HG02840 (cell line): ENCODE data around the gene COL12A1.

Experiments
- ATAC-seq: cut with Tn5 transposase; IDR thresholded peaks from one replicate; pipeline ENCODE4 v1.9.1; 2021; ENCODE audit warnings: mild to moderate bottlenecking, moderate library complexity, moderate number of reproducible peaks; ENCODE audit not compliant: unreplicated experiment, low FRiP score

Gene COL12A1

DNA sequence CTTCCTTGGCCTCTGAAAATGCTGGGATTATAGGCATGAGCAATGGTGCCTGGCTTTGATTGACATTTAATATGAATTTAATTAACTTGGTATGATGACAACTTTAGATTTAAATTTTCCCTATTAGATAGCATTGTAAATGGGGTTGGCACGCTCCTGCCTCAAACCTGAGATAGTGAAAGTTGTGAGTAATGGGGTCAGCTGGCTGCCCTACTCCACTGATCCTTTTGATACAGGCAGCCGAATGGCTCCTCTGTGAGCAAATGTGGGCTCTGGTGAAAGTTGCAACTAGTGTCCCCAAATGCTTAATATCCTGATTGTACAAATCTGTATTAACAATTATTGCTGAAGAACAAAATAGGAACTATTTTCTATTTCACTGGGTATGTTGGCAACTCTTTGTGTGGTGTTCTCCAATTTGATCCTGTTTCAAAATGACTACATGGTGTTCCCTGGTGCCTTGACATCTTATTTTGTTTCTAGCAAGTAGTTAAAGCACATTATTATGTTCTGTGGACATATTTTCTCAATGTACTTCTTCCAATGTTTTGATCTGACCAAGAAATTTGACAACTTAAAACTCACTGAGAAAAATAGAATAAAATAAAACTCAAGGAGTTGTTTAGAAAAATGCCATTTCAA, 97.4 kb downstream of the COL12A1 start:
- ATAC-seq = no peak

DNA sequence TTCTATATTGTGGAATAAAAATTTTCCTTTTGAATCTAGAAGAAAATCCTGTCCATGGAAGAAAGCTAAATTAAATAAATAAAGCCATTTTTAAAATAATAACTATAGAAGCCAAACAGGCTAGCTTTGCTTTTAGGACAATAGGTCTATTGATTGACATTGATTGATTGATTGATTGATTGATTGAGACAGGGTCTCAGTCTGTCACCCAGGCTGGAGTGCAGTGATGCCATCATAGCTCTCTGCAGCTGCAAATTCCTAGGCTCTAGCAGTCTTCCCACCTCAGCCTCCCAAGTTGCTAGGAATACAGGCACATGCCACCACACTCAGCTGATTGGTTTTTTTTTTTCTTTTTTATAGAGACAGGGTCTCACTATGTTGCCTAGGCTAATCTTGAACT, 97.9 kb downstream of the COL12A1 start:
- no peak for ATAC-seq

DNA sequence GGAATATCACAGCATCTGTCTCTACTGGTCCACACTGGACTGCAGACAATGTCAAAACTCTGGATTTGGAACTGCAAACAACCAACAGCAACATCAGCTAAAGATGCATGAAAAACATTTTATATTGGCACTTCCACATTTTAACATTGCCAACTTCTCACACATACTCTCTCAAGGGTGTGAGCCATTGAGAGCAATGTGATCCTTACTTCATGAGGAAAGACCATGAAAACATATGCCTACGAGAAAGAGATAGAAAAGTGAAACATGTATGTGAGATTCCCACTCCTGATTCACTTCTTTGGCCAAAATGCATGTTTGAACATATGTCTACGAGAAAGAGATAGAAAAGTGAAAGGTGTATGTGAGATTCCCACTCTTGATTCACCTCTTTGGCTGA, 99.4 kb downstream of the COL12A1 start:
- no peak for ATAC-seq

DNA sequence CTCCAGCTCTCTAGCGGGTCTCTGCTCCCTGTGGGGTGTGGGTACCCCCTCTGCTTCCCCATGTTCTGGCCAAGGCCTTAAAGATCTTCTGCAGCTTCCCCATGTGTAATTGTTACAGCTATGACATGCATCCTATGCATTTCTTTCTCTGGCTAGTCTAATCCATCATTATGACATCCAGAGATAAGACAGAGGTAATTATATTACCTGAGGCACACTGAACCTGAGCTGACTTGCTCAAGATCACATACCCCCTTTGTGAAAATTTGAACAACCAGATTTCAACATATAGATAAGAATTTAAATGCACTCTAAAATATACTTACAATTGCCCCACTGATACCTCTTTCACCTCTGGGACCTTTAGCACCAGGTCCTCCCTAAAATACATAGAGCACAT, 102.4 kb downstream of the COL12A1 start:
- no peak for ATAC-seq

DNA sequence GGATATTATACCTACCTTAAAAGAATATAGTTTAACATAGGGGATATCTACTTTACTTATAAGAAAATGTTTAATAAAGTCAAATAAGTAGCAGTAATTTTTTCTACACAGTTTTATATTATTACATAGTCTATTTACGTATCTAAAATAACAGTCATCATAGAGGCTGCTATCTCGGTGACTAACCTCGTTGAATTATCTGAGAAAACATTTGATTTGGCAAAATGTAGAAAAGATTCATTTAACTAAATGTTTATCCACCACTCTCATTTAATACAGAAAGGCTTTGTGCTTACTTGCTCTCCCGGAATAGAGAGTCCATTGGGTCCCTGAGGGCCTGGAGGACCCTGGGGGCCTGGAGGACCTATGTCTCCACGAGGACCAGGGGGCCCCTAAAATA, 103.6 kb downstream of the COL12A1 start:
- no peak for ATAC-seq

DNA sequence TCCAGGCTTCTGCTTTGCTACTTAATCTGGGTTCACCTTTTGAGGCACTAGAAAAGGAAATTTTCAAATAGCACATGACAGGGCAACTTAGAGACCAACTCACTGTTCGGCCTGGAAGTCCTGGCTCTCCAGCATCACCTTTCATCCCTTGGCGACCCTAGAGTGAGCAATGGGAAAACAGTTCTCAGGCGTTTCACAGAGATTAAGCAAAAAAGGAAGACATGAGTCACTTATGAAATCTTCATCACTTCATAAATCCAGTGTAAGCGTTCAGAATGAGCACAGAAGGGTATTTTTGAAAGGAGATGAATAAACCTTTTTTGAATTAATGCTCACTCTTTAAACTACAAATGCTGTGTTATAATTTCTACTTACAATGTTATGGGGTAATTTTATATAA, 104.0 kb downstream of the COL12A1 start:
- no peak for ATAC-seq

DNA sequence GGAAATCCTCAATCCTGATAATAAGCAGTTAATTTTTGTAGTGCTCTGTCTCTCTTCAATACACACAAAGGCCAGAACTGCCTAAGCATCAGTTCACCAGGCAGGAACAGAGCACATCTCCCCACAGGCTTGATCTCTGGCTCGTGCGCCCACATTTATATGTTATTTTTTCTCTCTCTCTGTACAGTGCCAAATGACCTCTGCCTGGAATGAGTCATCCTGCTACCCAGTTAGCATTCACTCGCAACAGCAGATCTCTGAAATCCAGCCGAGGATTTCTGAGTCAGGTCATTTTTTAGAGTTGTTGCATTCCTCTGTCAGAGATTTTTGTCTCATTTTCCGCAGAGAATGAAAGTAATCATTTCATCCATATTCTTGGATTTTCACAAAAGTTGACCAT, 107.1 kb downstream of the COL12A1 start:
- no peak for ATAC-seq

DNA sequence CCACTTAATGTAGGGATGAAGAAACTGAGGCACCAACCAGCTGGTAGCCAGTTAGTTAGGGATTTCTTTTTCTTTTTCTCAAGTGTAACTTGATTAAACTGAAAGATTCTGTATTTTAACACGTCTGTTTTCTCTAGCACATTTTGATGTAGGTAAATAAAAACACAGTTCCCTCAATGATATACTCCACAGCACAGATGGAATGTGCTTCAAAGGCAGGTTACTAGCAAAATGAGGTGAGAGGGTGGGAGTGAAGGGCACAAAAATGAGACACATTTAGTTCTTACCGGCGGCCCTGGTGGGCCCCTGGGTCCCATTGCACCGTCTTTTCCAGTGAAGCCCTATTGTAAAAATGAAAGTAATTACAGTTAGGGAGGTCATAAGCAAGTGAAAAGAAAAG, 108.9 kb downstream of the COL12A1 start:
- no peak for ATAC-seq

DNA sequence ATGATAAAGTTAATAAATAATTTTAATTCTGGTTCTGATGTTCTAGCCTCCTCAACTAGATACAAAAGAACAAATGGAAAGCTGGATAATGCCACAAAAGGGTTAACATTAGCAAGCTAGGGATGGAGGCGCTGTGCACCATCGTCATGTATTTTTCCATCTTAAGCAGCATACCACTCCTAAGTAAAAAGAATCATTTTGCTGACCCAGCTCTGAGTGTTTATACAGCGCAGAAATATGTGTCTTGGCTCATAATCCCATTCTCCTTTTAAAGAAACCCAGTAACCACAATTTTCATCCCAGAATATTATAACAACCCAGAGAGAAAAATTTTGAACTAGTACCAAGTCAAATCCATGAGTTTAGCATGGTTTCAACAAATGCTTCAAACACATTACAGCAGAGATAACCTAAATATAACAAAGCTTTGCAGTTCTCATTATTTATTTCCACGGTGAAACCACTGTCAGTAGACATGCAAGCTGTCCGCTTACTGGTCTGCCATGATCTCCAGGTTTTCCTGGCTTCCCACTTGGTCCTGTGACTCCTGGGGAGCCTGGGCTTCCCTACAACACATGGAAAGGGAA, 111.1 kb downstream of the COL12A1 start:
- ATAC-seq = no peak

DNA sequence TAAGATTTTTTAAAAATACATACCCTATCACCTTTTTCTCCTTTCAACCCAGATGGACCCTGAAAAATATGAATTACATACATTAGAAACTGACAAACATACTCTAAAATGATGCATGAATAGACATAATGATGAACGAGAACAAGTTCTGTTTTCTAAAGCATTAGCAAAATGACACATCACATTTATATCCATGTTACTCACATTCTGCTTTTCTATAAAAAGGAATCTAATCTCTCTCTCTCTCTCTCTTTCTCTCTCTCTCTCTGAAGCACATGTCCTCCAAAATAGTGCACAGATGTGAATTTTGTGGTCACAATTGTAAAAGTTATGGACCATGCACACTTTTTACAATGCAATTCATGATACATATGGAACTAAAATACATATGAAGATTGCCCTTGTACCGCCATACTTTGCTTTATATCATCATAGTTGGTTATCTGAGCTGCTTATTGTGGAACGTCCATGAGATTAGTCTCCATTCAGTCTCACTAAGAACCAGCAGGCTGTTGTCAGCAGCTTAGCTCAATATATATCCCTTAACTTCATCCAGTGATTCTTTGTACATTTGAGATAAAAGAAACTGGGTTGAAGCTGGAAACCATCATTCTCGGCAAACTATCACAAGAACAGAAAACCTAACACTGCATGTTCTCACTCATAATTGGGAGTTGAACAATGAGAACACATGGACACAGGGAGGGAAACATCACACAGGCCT, 114.2 kb downstream of the COL12A1 start:
- ATAC-seq = no peak

DNA sequence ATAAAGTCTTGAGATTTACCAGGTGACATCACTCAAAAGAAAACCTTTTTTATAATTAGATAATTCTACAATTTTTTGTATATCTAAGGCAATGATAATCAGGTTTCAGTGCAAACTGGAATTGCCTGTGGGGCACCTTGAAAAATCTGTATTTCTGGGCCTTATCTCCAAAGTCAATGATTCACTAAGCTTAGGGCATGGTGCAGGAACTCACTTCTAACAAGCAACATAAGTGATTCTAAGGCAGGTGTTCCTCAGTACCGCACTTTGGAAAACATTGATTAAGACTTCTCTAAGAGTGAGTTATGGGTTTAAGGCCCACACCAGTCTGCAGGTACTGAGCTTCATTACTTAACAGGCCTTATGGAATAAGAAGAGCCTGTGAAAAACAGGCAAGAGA, 115.3 kb downstream of the COL12A1 start:
- ATAC-seq = no peak

DNA sequence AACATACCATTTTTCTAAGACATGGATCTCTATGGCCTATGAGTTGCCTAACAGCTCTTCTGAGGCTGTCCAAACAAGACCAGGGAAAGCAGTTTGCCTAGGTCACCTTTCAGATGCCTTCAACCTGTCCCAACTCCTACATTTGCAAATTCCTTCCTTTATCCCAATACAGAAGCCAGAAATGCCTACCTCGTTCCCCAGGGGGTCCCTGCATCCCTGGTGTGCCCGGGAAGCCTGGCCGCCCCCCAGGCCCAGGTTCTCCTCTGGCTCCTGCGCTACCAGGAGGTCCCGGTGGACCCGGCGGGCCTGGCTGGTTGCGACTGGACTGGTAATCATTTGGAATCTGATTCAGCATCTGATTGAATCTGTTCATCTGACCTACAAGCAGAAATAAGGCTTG, 115.9 kb downstream of the COL12A1 start:
- ATAC-seq = no peak

DNA sequence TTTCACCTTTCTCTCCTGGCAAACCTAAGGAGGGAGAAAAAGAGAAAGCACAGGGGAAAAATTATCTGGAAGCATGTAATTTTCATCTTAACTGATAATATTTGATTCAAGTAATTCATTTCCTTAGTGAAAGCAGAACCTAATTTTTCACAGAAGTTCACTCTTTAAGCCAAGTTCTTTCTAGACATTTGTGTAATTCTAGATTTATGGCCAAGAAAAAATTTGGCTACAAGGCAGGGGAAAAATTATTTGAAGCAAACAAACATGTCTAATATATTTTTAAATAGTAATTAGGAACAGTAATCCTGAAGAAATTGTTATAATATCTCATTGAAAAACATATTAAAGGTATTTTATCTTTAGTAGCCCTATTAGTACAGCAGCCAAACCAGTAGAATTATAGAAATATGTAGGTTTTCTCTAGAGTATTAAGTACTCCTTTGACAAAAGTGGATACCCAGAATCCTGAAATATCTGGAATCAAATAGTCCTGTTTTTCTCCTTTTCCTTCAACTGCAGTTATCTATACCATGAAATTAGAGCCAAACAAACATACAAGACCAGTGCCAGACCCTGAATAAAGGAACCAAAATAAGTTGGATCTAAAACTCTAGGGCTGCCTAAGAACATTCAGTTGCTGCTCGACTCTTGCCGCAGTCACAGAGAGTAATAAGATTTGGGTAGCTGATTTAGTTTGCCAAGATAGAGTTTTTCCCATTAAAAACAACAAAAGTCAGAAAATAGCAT, 116.5 kb downstream of the COL12A1 start:
- ATAC-seq = no peak

DNA sequence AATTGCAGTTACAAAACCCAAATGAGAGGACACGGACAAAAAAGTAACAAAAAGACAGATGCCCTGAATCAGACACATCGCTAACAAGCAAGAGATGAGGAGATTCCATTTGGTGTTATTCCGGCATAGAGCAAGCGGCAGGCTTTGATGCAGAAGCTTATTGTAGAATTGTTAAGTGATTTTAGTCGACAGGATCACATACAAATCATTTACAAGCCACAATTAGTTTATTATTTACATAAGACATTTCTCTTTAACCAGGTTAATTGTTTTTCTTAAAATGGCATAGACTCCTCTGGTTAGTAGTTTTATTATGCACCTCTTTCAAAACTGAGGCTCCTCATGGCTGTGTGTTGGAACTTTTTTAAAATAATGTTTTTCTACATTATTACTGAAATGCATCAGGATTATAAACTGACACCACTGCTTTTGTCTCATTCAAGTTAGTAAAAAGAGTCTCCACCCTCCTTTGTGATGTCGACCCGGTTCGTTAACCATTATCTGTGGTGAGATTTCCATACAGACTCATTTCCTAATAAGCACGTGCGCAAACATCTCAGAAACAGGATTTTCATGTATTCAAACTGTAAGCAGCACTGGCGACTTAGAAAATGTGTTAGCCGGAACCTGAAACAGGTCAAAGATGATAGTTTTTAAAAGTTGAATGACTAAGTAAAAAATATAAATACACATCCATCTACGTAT, 119.8 kb downstream of the COL12A1 start:
- ATAC-seq = no peak

DNA sequence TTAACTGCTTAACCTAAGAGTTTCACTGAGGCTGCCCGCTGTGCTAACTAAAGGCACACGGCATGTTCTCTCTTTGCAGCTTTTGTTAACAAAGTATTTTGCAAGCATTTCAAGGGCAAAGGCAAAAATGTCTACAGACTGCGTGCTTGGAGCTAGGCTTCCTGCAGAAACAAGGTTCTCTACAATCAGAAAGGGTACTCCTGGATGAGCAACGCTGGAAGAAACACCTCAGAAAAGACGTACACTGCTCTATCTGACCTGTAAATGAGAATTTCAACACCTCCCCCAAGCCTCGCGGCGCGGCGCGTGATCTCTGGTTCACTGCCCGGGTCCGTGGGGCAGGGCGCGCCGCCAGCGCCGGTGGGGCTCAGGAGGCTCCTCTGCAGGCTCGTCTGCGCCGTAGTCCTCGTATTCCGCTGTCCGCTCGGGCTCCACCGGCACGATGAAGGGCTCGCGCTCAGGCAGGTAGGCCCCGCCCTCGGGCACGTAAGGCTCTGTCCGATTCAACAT, 120.9 kb downstream of the COL12A1 start:
- ATAC-seq = no peak

DNA sequence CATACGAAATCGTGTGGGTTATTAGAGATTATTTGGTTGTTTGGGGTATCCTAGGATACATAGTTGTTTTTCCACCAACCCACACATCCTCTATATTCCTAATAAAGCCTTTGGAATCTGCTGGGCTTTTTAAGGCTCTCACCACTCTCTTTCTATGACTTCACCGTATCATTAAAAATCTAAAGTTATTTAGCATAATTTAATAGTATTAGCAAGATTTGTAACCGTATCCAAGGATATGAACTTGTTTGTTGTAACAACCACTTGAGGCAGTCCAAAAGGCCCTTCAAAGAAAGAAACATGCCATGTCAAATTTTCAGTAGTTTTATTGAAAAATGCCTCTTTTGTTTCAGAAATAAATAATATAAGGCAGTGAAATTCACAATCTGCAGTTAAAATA, 121.8 kb downstream of the COL12A1 start:
- ATAC-seq = no peak

DNA sequence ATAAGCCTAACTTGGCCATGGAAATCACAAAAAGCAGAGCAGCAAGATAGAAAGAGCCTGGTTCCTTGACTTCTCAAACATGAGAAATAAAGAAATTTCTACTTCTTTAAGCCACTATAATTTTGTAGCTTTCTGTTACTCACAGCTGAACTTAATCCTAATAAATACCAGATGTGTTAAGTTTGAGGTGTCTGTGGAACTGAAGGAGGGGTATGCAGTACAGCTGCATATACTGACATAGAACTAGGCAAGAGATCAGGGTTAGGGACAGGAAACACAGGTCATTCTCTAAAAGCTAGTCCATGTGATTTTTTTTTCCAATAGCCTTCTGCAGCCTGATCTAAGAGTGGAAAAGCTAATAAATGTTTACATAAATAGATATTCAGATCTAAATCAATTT, 123.9 kb downstream of the COL12A1 start:
- ATAC-seq = no peak

DNA sequence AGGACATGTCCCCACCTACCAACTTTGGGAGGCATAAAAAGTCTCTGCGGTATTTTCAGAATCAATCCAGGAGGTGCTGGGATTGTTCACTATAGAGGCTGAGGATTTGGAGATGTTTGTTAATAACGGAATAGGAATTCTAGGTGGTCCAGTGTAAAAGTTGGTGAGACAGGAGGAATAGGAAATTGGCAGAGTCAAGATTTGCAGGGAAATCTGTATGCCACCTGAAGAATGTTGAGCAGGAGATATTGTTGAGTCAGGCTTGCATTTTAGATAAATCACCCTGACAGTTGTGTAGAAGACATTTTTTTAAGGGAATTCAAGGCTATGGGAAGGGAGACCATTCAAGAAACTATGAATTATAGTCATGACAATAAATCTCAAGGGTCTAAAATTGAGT, 124.8 kb downstream of the COL12A1 start:
- no peak for ATAC-seq

DNA sequence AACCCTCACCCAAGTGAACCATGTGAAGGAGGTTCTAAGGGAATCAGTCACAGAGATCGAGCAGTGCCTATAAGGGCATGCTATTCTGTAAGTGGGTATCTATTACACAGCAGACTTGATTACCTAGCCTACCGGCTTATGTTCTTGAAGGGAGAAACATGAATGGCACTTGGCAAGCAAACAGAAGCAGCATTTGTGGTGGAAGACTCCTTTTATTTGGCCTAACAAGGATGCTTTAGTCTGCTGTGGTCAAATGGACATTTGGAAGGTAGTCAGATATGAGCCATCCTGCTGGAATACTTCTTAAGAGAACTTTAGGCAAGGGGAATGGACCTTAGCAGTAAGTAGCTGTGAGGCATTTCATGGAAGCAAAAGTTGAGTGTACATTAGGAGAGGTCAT, 126.3 kb downstream of the COL12A1 start:
- no peak for ATAC-seq

DNA sequence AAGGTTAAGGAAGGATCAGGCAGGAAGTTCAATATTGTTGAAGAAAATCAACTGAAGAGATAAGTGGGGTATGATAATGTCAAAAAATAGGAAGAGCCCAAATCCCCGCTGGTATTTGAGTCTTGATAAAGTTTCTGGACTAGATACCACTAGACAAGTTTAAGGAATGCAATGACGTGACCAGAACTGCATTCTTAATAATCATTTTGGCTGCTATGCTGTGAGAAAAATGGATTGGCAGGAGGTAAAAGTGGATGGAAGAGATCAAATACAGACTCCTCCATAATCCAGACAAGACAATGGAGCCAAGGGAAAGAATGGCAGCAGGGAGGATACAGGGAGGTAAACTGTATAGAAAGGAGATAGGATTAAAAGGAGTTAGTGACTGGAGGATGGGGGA, 128.2 kb downstream of the COL12A1 start:
- no peak for ATAC-seq

DNA sequence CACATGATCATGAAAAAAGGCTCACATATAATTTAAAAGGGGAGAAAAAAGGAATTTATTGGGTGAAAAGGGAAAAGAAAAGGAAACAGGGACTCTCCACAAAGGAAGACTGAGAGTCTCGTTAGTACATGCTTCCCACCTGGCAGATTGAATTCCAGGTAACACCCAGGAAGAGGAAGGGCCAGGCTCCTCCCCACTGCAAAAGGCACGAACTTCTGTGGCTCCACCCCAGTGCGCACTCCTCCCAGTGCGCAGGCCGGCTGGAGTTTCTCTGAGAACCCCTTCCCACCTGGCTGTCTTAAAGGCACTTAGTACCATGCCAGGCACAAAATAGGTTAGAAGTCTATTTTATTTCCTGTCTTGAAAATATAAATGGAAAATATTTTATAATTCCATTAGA, 129.8 kb downstream of the COL12A1 start:
- ATAC-seq = no peak
